ENCODE measurements around the gene PLA2G4E.

The PLA2G4E gene

GRCh38 chr15:42020713-42021273, at the start of gene PLA2G4E:
Gene PLA2G4E, minus strand, starts transcription at chr15:42021042. Its CDS starts 12 bp downstream, at chr15:42021030.
- no peak for DNase-seq (ENCODE audit: low read depth)

- no peak for DNase-seq (ENCODE audit: low read depth)
Observed at GRCh38 chr15:42070279-42070975, 49.6 kb upstream of the PLA2G4E start.

- no peak for DNase-seq (ENCODE audit: low read depth)
Observed at GRCh38 chr15:42069496-42070278, 48.8 kb upstream of the PLA2G4E start.

- DNase-seq (ENCODE audit: low read depth): no peak
Observed at GRCh38 chr15:42069025-42069424, 48.2 kb upstream of the PLA2G4E start.

GRCh38 chr15:42068601-42069000, 47.8 kb upstream of the PLA2G4E start:
- no peak for DNase-seq (ENCODE audit: low read depth)

GRCh38 chr15:42066764-42067415, 46.0 kb upstream of the PLA2G4E start:
- DNase-seq (ENCODE audit: low read depth): no peak

- no peak for DNase-seq (ENCODE audit: low read depth)
Observed at GRCh38 chr15:42065468-42065867, 44.6 kb upstream of the PLA2G4E start.

GRCh38 chr15:42065033-42065432, 44.2 kb upstream of the PLA2G4E start:
- no peak for DNase-seq (ENCODE audit: low read depth)

- no peak for DNase-seq (ENCODE audit: low read depth)
Observed at GRCh38 chr15:42064271-42064670, 43.4 kb upstream of the PLA2G4E start.

GRCh38 chr15:42063122-42063848, 42.4 kb upstream of the PLA2G4E start:
- no peak for DNase-seq (ENCODE audit: low read depth)

- DNase-seq (ENCODE audit: low read depth): no peak
Observed at GRCh38 chr15:42062284-42062806, 41.5 kb upstream of the PLA2G4E start.

GRCh38 chr15:42060797-42061196, 40.0 kb upstream of the PLA2G4E start:
- DNase-seq (ENCODE audit: low read depth): no peak

GRCh38 chr15:42060477-42060763, 39.6 kb upstream of the PLA2G4E start:
- no peak for DNase-seq (ENCODE audit: low read depth)

- peak; percentile 70 for DNase-seq (ENCODE audit: low read depth)
Observed at GRCh38 chr15:42059661-42060476, 39.0 kb upstream of the PLA2G4E start.

GRCh38 chr15:42058791-42059190, 37.9 kb upstream of the PLA2G4E start:
- DNase-seq (ENCODE audit: low read depth): no peak

GRCh38 chr15:42057799-42058646, 37.2 kb upstream of the PLA2G4E start:
- DNase-seq (ENCODE audit: low read depth): no peak

- DNase-seq (ENCODE audit: low read depth): peak; percentile 13
Observed at GRCh38 chr15:42056934-42057798, 36.3 kb upstream of the PLA2G4E start.

GRCh38 chr15:42053914-42054313, 33.1 kb upstream of the PLA2G4E start:
- no peak for DNase-seq (ENCODE audit: low read depth)

- DNase-seq (ENCODE audit: low read depth): no peak
Observed at GRCh38 chr15:42053010-42053409, 32.2 kb upstream of the PLA2G4E start.

Measured in activated T-cell treated with anti-CD3 and anti-CD28 coated beads for 1 hour (primary cell).